MM.1S (cell line): Measurements from ENCODE around the gene PRKCZ.
A peak's percentile ranks its signal among the peaks of the same experiment; 100 is the strongest.

Experiments used
- DNase-seq: peaks from one replicate; pipeline ENCODE4 v3.0.0-alpha.2; 2015
- H2AFZ ChIP-seq: fragments of 300-600 bp; sonication (generic); 2 replicates; pipeline ENCODE4 v1.6.0; 2016; ENCODE audit warnings: antibody characterized with exemption, low read length
- H3F3A ChIP-seq: fragments of 300-600 bp; sonication (generic); 2 replicates; pipeline ENCODE4 v1.6.1; 2016; ENCODE audit warnings: mild to moderate bottlenecking, antibody characterized with exemption, low read length, moderate library complexity, mixed read lengths; ENCODE audit not compliant: insufficient read depth
- H3K27ac ChIP-seq: fragments of 300-600 bp; sonication (generic); 2 replicates; pipeline ENCODE4 v1.5.1; 2016; ENCODE audit warnings: mild to moderate bottlenecking, low read length
- H3K27me3 ChIP-seq: fragments of 300-600 bp; sonication (generic); replicated peaks from 2 replicates; pipeline ENCODE4 v1.6.0; 2016; ENCODE audit warnings: low read length; ENCODE audit not compliant: insufficient read depth
- H3K36me3 ChIP-seq: fragments of 300-600 bp; sonication (generic); replicated peaks from 2 replicates; pipeline ENCODE4 v1.6.1; 2016; ENCODE audit warnings: mild to moderate bottlenecking, low read length, mixed read lengths; ENCODE audit not compliant: insufficient read depth
- H3K4me1 ChIP-seq: fragments of 300-600 bp; sonication (generic); 2 replicates; pipeline ENCODE4 v1.6.1; 2016; ENCODE audit warnings: low read length, mixed read lengths
- H3K4me2 ChIP-seq: fragments of 300-600 bp; sonication (generic); 2 replicates; pipeline ENCODE4 v1.6.0; 2016; ENCODE audit warnings: low read depth, low read length
- H3K4me3 ChIP-seq: fragments of 300-600 bp; sonication (generic); 2 replicates; pipeline ENCODE4 v1.5.1; 2016; ENCODE audit warnings: low read length, mixed read lengths
- H3K79me2 ChIP-seq: fragments of 300-600 bp; sonication (generic); 2 replicates; pipeline ENCODE4 v1.6.1; 2016; ENCODE audit warnings: mixed run types, low read length, mixed read lengths
- H3K9ac ChIP-seq: fragments of 300-600 bp; sonication (generic); 2 replicates; pipeline ENCODE4 v1.6.1; 2016; ENCODE audit warnings: low read length, mixed read lengths
- H3K9me2 ChIP-seq: fragments of 300-600 bp; sonication (generic); replicated peaks from 2 replicates; pipeline ENCODE4 v1.6.1; 2016; ENCODE audit warnings: mild to moderate bottlenecking, low read length, mixed read lengths; ENCODE audit not compliant: insufficient read depth
- H3K9me3 ChIP-seq: fragments of 300-600 bp; sonication (generic); replicated peaks from 2 replicates; pipeline ENCODE4 v1.6.1; 2016; ENCODE audit warnings: mild to moderate bottlenecking, low read length, mixed read lengths; ENCODE audit not compliant: insufficient read depth
- H4K20me1 ChIP-seq: fragments of 300-600 bp; sonication (generic); 2 replicates; pipeline ENCODE4 v1.6.1; 2016; ENCODE audit warnings: mild to moderate bottlenecking, low read length, moderate library complexity, mixed read lengths; ENCODE audit not compliant: insufficient read depth
- EZH2 ChIP-seq: fragments of 300-600 bp; sonication (generic); optimal IDR thresholded peaks from 2 replicates; pipeline ENCODE3; 2017; ENCODE audit warnings: low read depth, mild to moderate bottlenecking, antibody characterized with exemption, low read length, mixed read lengths
- EZH2phosphoT487 ChIP-seq: fragments of 300-600 bp; sonication (generic); IDR thresholded peaks from 2 replicates; pipeline ENCODE4 v1.6.1; 2018; ENCODE audit warnings: antibody characterized with exemption, low read length
- TF ChIP-seq, protein P1 (sequence below): fragments of 300-600 bp; sonication (generic); IDR thresholded peaks from 2 replicates; pipeline ENCODE4 v1.5.1; 2016; ENCODE audit warnings: antibody characterized with exemption, low read length, mixed read lengths

PRKCZ gene

DNA sequence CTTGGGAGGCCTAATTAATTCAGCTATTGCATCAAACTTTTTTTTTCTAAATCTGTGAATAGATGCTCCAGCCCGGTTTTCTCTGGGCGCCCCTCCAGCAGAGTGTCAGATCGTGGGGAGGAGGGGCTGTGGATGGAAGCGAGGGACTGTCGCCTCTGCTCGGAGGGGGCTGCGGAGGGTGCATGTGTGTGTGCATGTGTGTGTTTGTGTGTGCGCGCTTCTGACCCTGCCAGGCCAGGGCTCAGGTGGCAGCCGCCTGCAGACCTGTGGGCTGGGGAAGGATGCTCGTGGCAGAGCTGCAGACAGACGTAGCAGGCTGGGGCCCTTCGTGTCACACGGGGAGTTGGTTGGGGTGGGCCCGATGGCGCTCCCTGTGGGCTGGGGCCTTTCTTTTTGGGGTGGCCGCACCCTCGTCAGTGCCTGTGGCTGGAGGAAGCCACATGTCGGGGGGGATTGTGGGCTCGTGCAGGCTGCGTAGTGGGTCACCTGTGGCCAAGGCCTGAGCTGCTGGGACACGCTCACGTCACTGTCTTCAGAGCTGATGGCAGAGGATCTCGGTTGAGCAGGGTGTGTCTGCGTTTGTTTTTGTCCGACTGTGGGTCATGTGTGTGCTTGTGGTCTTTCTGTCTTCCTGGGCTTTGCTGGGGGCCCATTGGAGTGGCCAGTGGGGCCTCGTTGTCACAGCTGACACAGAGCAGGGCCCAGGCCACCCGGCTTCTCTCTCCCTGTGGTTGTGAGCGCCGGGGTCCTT is 180.7 kb downstream of the PRKCZ start:
- TF ChIP-seq, protein P1, sequence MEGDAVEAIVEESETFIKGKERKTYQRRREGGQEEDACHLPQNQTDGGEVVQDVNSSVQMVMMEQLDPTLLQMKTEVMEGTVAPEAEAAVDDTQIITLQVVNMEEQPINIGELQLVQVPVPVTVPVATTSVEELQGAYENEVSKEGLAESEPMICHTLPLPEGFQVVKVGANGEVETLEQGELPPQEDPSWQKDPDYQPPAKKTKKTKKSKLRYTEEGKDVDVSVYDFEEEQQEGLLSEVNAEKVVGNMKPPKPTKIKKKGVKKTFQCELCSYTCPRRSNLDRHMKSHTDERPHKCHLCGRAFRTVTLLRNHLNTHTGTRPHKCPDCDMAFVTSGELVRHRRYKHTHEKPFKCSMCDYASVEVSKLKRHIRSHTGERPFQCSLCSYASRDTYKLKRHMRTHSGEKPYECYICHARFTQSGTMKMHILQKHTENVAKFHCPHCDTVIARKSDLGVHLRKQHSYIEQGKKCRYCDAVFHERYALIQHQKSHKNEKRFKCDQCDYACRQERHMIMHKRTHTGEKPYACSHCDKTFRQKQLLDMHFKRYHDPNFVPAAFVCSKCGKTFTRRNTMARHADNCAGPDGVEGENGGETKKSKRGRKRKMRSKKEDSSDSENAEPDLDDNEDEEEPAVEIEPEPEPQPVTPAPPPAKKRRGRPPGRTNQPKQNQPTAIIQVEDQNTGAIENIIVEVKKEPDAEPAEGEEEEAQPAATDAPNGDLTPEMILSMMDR = no peak
- TF ChIP-seq EZH2 (no peak), EZH2phosphoT487 (no peak)
- H3K27ac ChIP-seq = no peak overlapping the region
- H3K27me3 ChIP-seq = peaks cover 10% of the 10 kb centered on the region
- no peak overlapping the region for H2AFZ ChIP-seq
- no peaks in the 10 kb centered on the region for H3F3A ChIP-seq
- H4K20me1 ChIP-seq = no peaks in the 10 kb centered on the region
- no peak for DNase-seq
- no peak overlapping the region for H3K4me3 ChIP-seq
- no peaks in the 10 kb centered on the region for H3K9me2 ChIP-seq
- H3K9ac ChIP-seq = no peak overlapping the region
- no peaks in the 10 kb centered on the region for H3K36me3 ChIP-seq
- H3K4me1 ChIP-seq = peaks cover 14% of the 10 kb centered on the region; the same call in 1 of the 2 replicates
- H3K4me2 ChIP-seq = peak overlapping the region; percentile 92; the same call in 1 of the 2 replicates
- no peaks in the 10 kb centered on the region for H3K9me3 ChIP-seq
- H3K79me2 ChIP-seq = peaks cover 68% of the 10 kb centered on the region

DNA sequence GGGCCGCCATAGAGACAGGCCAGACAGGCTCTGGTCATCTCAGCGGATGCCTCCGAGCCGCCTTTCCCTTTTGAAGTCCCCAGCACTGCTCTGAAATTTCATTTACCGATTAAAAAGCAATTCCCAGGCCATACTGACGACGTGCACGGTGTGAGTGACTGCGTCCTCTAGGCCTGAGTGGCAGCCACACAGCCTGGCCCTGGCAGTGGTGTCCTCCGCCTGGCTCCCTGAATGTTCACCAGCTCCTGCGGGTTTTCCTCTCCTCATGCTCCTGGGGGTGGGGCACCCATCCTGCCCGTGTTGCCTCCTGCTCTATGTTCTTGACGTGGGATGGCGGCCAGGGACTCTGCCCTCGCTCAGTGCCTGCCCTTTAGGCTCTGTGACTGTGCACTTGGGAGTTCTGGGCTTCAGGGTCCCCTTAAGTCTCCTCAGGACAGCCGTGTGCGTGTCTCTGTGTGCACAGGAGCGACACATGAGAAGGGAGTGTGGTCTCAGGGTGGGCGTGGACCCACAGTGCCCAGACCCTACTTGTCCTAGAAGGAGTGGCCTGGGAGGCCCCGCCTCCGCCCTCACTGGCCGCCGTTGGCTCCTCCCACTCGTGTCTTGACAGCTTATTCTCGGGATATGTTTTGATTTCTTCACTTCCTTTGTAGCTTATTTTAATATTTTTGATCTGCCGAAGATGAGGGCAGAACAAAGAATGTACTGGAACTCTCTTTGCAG is 181.5 kb downstream of the PRKCZ start:
- H3K27ac ChIP-seq = no peak overlapping the region
- H3K79me2 ChIP-seq = peaks cover 73% of the 10 kb centered on the region
- H3F3A ChIP-seq = no peaks in the 10 kb centered on the region
- no peak overlapping the region for H3K4me3 ChIP-seq
- no peak for DNase-seq
- no peaks in the 10 kb centered on the region for H4K20me1 ChIP-seq
- H3K9ac ChIP-seq = no peak overlapping the region
- no peaks in the 10 kb centered on the region for H3K36me3 ChIP-seq
- H3K4me1 ChIP-seq = peaks cover 14% of the 10 kb centered on the region; the same call in 1 of the 2 replicates
- TF ChIP-seq EZH2phosphoT487 (no peak), EZH2 (no peak)
- TF ChIP-seq, protein P1 = no peak
- H3K27me3 ChIP-seq = peaks cover 3% of the 10 kb centered on the region
- no peaks in the 10 kb centered on the region for H3K9me3 ChIP-seq
- no peak overlapping the region for H2AFZ ChIP-seq
- no peak overlapping the region for H3K4me2 ChIP-seq
- H3K9me2 ChIP-seq = no peaks in the 10 kb centered on the region

DNA sequence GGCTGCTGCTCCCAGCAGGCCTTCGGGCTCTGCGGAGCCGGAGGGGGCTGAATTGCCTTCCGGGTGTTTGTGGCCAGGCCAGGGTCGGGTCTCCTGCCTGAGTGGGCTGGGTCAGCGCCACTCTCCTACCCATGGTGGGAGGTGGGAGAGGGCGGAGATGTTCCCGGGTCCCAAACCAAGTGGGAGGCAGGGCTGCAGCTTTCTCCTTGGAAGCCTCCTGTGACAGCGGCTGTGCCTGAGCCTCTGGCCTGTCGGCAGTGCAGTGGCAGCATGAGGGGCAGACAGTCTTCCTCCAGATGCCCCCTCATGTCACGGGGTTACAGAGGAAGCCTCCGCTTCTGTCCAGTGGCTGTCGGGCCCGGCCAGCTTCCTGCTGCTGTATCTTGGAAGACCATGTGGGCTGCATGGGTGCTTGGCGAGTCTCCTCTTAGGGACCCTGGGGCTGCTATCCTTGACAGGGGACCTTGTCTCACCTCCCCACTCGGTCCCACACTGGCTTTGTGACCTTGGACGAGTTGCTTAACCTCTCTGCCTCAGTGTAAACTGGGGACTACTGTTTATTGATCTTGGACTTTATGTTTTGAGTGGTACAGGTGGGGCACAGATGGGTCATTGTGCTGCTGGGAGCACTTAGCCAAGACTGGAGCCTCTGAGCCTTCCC is 182.2 kb downstream of the PRKCZ start:
- H3K4me2 ChIP-seq = no peak overlapping the region
- no peaks in the 10 kb centered on the region for H4K20me1 ChIP-seq
- peaks cover 14% of the 10 kb centered on the region; the same call in 1 of the 2 replicates for H3K4me1 ChIP-seq
- no peak overlapping the region for H3K9ac ChIP-seq
- no peak overlapping the region for H3K27ac ChIP-seq
- no peaks in the 10 kb centered on the region for H3K36me3 ChIP-seq
- no peak for DNase-seq
- H3K9me2 ChIP-seq = no peaks in the 10 kb centered on the region
- H3F3A ChIP-seq = no peaks in the 10 kb centered on the region
- H3K9me3 ChIP-seq = no peaks in the 10 kb centered on the region
- peaks cover 80% of the 10 kb centered on the region for H3K79me2 ChIP-seq
- no peaks in the 10 kb centered on the region for H3K27me3 ChIP-seq
- TF ChIP-seq, protein P1 = no peak
- TF ChIP-seq EZH2phosphoT487 (no peak), EZH2 (no peak)
- H3K4me3 ChIP-seq = no peak overlapping the region
- no peak overlapping the region for H2AFZ ChIP-seq
